H9 (cell line): ENCODE results near the gene FAM221B. TPM values are rescaled to one million over a fixed set of nuclear protein-coding genes. Genes with fewer than 3 reads are reported as not detected.

Experiments
- DNase-seq: peaks from one replicate; pipeline ENCODE4 v3.0.0-alpha.2; 2017
- H2AFZ ChIP-seq: one replicate; pipeline ENCODE4 v1.6.1; 2013; ENCODE audit warnings: mild to moderate bottlenecking, low read length, control low read depth, moderate library complexity
- H2AK5ac ChIP-seq: 2 replicates; pipeline ENCODE4 v1.6.1; 2013; ENCODE audit warnings: low read length, control low read depth, mixed read lengths; ENCODE audit not compliant: insufficient read length
- H2BK120ac ChIP-seq: one replicate; pipeline ENCODE4 v1.6.1; 2013; ENCODE audit warnings: low read depth, mild to moderate bottlenecking, low read length, control low read depth, inconsistent platforms; ENCODE audit not compliant: poor library complexity, severe bottlenecking
- H2BK12ac ChIP-seq: 2 replicates; pipeline ENCODE4 v1.6.1; 2013; ENCODE audit warnings: low read length, control low read depth, mixed read lengths, low read depth; ENCODE audit not compliant: insufficient read length
- H2BK15ac ChIP-seq: 2 replicates; pipeline ENCODE4 v1.6.1; 2013; ENCODE audit warnings: low read depth, low read length, control low read depth
- H2BK20ac ChIP-seq: one replicate; pipeline ENCODE4 v1.6.1; 2013; ENCODE audit warnings: low read depth, mild to moderate bottlenecking, low read length, control low read depth, inconsistent platforms; ENCODE audit not compliant: poor library complexity, severe bottlenecking
- H2BK5ac ChIP-seq: 2 replicates; pipeline ENCODE4 v1.6.1; 2013; ENCODE audit warnings: low read length, control low read depth, mixed read lengths; ENCODE audit not compliant: insufficient read length
- H3K14ac ChIP-seq: 2 replicates; pipeline ENCODE4 v1.6.1; 2013; ENCODE audit warnings: low read length, control low read depth; ENCODE audit not compliant: insufficient read depth
- H3K18ac ChIP-seq: 2 replicates; pipeline ENCODE4 v1.6.1; 2013; ENCODE audit warnings: low read depth, mild to moderate bottlenecking, mixed read lengths, low read length, control low read depth; ENCODE audit not compliant: insufficient read length
- H3K23ac ChIP-seq: 2 replicates; pipeline ENCODE4 v1.6.1; 2013; ENCODE audit warnings: low read length, control low read depth, mixed read lengths, low read depth; ENCODE audit not compliant: insufficient read length
- H3K23me2 ChIP-seq: 2 replicates; pipeline ENCODE4 v1.6.1; 2013; ENCODE audit warnings: low read depth, mild to moderate bottlenecking, mixed read lengths, low read length, control low read depth; ENCODE audit not compliant: insufficient read length, poor library complexity, severe bottlenecking
- H3K27ac ChIP-seq: 2 replicates; pipeline ENCODE4 v1.5.1; 2013; ENCODE audit warnings: low read length, control low read depth, mixed read lengths, low read depth; ENCODE audit not compliant: insufficient read length
- H3K27me3 ChIP-seq: 2 replicates; pipeline ENCODE4 v1.6.1; 2013; ENCODE audit warnings: low read length, control low read depth, inconsistent platforms; ENCODE audit not compliant: insufficient read depth
- H3K4ac ChIP-seq: 2 replicates; pipeline ENCODE4 v1.6.1; 2013; ENCODE audit warnings: low read depth, mild to moderate bottlenecking, control low read depth, inconsistent platforms, low read length, moderate library complexity
- H3K4me1 ChIP-seq: 2 replicates; pipeline ENCODE4 v1.6.1; 2013; ENCODE audit warnings: low read length, control low read depth, inconsistent platforms; ENCODE audit not compliant: insufficient read depth
- H3K4me2 ChIP-seq: 2 replicates; pipeline ENCODE4 v1.6.1; 2013; ENCODE audit warnings: low read length, control low read depth, mixed read lengths; ENCODE audit not compliant: insufficient read length, insufficient read depth
- H3K56ac ChIP-seq: 2 replicates; pipeline ENCODE4 v1.6.1; 2013; ENCODE audit warnings: low read depth, mild to moderate bottlenecking, mixed read lengths, low read length, control low read depth; ENCODE audit not compliant: insufficient read length
- H3K79me1 ChIP-seq: 2 replicates; pipeline ENCODE4 v1.6.1; 2013; ENCODE audit warnings: low read depth, mild to moderate bottlenecking, moderate library complexity, low read length, control low read depth, inconsistent platforms; ENCODE audit not compliant: insufficient read depth, poor library complexity, severe bottlenecking
- H3K79me2 ChIP-seq: 2 replicates; pipeline ENCODE4 v1.6.1; 2013; ENCODE audit warnings: low read length, control low read depth, inconsistent platforms; ENCODE audit not compliant: insufficient read depth
- H3K9ac ChIP-seq: 2 replicates; pipeline ENCODE4 v1.6.1; 2013; ENCODE audit warnings: low read length, control low read depth, mixed read lengths; ENCODE audit not compliant: insufficient read length; ENCODE audit errors: extremely low read depth
- H3K9me3 ChIP-seq: one replicate; pipeline ENCODE4 v1.6.1; 2013; ENCODE audit warnings: low read depth, low read length, inconsistent platforms; ENCODE audit not compliant: control insufficient read depth
- H3T11ph ChIP-seq: one replicate; pipeline ENCODE4 v1.6.1; 2013; ENCODE audit warnings: mild to moderate bottlenecking, low read length, control low read depth, inconsistent platforms
- H4K20me1 ChIP-seq: one replicate; pipeline ENCODE4 v1.6.1; 2013; ENCODE audit not compliant: control insufficient read depth, insufficient read length, insufficient read depth
- H4K5ac ChIP-seq: 2 replicates; pipeline ENCODE4 v1.6.1; 2013; ENCODE audit warnings: low read depth, mild to moderate bottlenecking, mixed read lengths, low read length, control low read depth; ENCODE audit not compliant: insufficient read length
- H4K8ac ChIP-seq: replicated peaks from 2 replicates; pipeline ENCODE4 v1.6.1; 2013; ENCODE audit warnings: low read length, control low read depth, mixed read lengths, low read depth; ENCODE audit not compliant: insufficient read length
- H4K91ac ChIP-seq: 2 replicates; pipeline ENCODE4 v1.6.1; 2013; ENCODE audit warnings: low read depth, mild to moderate bottlenecking, moderate library complexity, mixed read lengths, low read length, control low read depth; ENCODE audit not compliant: insufficient read length
- H3K27ac Mint-ChIP-seq, 3 experiments: 2 replicates in 2 of 3; 3 replicates in 1 of 3; pipeline ENCODE4 v1.8.0; 2020 to 2021; ENCODE audit warnings: mixed read lengths in 3 of 3, mild to moderate bottlenecking in 1 of 3, moderate library complexity in 1 of 3
- H3K27me3 Mint-ChIP-seq: 2 replicates; pipeline ENCODE4 v1.8.0; 2021; ENCODE audit warnings: low read depth, mild to moderate bottlenecking, moderate library complexity, mixed read lengths
- H3K36me3 Mint-ChIP-seq, 3 experiments: 2 replicates in 2 of 3; 3 replicates in 1 of 3; pipeline ENCODE4 v1.8.0; 2020 to 2021; ENCODE audit warnings: low read depth in 3 of 3, mixed read lengths in 3 of 3; ENCODE audit not compliant: insufficient read depth in 1 of 3
- H3K4me1 Mint-ChIP-seq, 2 experiments: 2 replicates each; pipeline ENCODE4 v1.8.0; 2020; ENCODE audit warnings: mixed read lengths in 2 of 2
- H3K4me3 Mint-ChIP-seq, 2 experiments: 2 replicates in 1 of 2; 3 replicates in 1 of 2; pipeline ENCODE4 v1.8.0; 2020 to 2021; ENCODE audit warnings: mild to moderate bottlenecking in 2 of 2, mixed read lengths in 2 of 2, moderate library complexity in 1 of 2
- H3K9me3 Mint-ChIP-seq, 2 experiments: 2 replicates in 1 of 2; 3 replicates in 1 of 2; pipeline ENCODE4 v1.8.0; 2020; ENCODE audit warnings: mild to moderate bottlenecking in 2 of 2, mixed read lengths in 2 of 2, moderate library complexity in 1 of 2
- CTCF ChIP-seq: fragments of 200-600 bp; sonication (generic); conservative IDR thresholded peaks from 3 replicates; pipeline ENCODE4 v1.8.0; 2021; ENCODE audit warnings: antibody characterized with exemption, mild to moderate bottlenecking
- WGBS: extraction: QIAGEN DNeasy Blood & Tissue Kit; methylation state at CpG from one replicate; pipeline ENCODE4 v1.1.7; 2013; ENCODE audit warnings: missing lambda C conversion rate, low lambda C conversion rate, mixed read lengths; ENCODE audit not compliant: insufficient read length; ENCODE audit errors: extremely low coverage; 5-methylcytosine and 5-hydroxymethylcytosine counted together
- total RNA-seq: library from RNA; stranded (reverse); gene quantifications from 2 replicates; pipeline ENCODE4 v1.2.1, GENCODE V29; 2021

The FAM221B gene
- total RNA-seq, 1 experiment from 2014 or later: not detected

- H3K9ac ChIP-seq: no peak overlapping the region
- H4K5ac ChIP-seq: no peak overlapping the region
- H3K14ac ChIP-seq: no peak overlapping the region
- no peak overlapping the region for H3K27ac Mint-ChIP-seq
- peaks cover 6 to 7% of the 10 kb centered on the region in 2 experiments; a peak in 3 of 4 replicates for H3K4me1 Mint-ChIP-seq
- H2AK5ac ChIP-seq: no peak overlapping the region
- no peak overlapping the region for H3K4me2 ChIP-seq
- no peak overlapping the region for H2BK5ac ChIP-seq
- H2BK120ac ChIP-seq: no peak overlapping the region
- H3K4me3 Mint-ChIP-seq: no peak overlapping the region
- H3K23ac ChIP-seq: no peak overlapping the region
- no CpG with 5 or more reads among the region's 1 CpG for WGBS
- no peak overlapping the region for H3K18ac ChIP-seq
- no peaks in the 10 kb centered on the region; a peak in 1 of 7 replicates for H3K36me3 Mint-ChIP-seq
- H3K23me2 ChIP-seq: no peaks in the 10 kb centered on the region
- H3K9me3 ChIP-seq: no peaks in the 10 kb centered on the region
- H3K4ac ChIP-seq: no peak overlapping the region
- no peaks in the 10 kb centered on the region for H3K79me1 ChIP-seq
- H2BK15ac ChIP-seq: no peak overlapping the region
- H4K8ac ChIP-seq: no peak overlapping the region
- no peaks in the 10 kb centered on the region for H3K27me3 Mint-ChIP-seq
- H3K9me3 Mint-ChIP-seq: no peaks in the 10 kb centered on the region
- no peak for TF ChIP-seq CTCF
- H3K4me1 ChIP-seq: no peaks in the 10 kb centered on the region
- H4K91ac ChIP-seq: no peak overlapping the region
- no peaks in the 10 kb centered on the region for H3K27me3 ChIP-seq
- no peak overlapping the region for H3K56ac ChIP-seq
- no peak overlapping the region for H2AFZ ChIP-seq
- no peaks in the 10 kb centered on the region for H4K20me1 ChIP-seq
- no peak for DNase-seq
- no peak overlapping the region for H3T11ph ChIP-seq
- no peak overlapping the region for H2BK12ac ChIP-seq
- no peak overlapping the region for H3K27ac ChIP-seq
- H3K79me2 ChIP-seq: no peaks in the 10 kb centered on the region
- H2BK20ac ChIP-seq: no peak overlapping the region
These were observed 61.1 kb downstream of the FAM221B start for GRCh38 chr9:35767458-35767857.
